ENCODE results near the gene CEP295NL.

The CEP295NL gene

DNA sequence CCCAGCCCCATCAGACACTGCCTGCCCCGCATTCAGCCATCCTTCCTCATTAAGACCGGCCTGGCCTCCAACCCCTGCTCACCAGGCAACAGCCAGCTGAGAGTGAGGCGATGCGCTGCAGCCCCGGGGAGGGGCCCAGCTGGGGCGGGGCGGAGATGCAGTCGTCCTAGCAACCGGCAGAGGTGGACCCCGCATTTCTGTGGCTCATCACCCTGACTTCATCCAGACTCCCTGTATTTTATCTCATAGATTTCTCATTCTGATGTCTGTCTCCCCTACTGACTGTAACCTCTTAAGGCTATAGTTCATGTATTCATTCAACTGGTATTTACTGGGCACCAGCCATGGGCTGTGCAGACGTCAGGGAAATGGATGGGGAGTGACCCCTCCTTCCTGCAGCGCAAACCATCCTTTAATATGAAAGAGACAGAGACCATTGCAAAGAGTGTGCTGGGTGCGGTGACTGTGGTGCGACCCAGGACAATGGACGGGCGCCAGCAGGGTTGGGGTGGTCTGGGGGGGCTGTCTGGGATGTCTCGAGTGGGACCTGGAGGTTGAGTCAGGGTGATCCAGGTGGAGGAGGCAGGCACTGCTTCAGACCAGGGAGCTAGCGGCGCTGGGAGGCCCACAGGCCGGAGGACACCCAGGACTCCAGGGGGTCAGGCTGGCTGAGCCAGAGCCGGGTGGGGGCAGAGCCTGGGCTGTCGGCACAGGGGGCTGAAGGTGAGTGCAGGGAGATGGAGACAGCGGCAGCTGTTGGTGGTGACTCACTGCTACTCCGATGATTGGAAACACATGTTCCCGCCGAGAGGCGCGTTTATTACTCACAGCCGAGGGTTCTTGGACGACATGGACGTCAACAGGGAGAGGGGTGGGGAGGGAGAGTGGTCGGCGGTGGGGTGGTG is 32.7 kb upstream of the CEP295NL start:
- CTCF ChIA-PET = no interaction called here
- H3K9me3 Mint-ChIP-seq = no peaks in the 10 kb centered on the region
- no peak for DNase-seq
- H3K4me3 Mint-ChIP-seq = no peak overlapping the region
- no peak overlapping the region for H3K27ac Mint-ChIP-seq
- H3K4me1 Mint-ChIP-seq = peaks cover 5% of the 10 kb centered on the region
- peaks cover 24% of the 10 kb centered on the region for H3K27me3 Mint-ChIP-seq
- H3K36me3 Mint-ChIP-seq = no peaks in the 10 kb centered on the region

GRCh38 chr17:78934681-78935418 is 31.8 kb upstream of the CEP295NL start:
- no peak for DNase-seq
- Mint-ChIP-seq H3K4me1 (peaks cover 5% of the 10 kb centered on the region), H3K4me3 (no peak overlapping the region), H3K9me3 (no peaks in the 10 kb centered on the region), H3K27me3 (peaks cover 27% of the 10 kb centered on the region), H3K27ac (no peak overlapping the region), H3K36me3 (no peaks in the 10 kb centered on the region)
- CTCF ChIA-PET = interaction anchor here (1.3 kb wide), 1 partner anchor 11 kb away, joined by 5 read pairs; no protein-coding TSS in a partner anchor

DNA sequence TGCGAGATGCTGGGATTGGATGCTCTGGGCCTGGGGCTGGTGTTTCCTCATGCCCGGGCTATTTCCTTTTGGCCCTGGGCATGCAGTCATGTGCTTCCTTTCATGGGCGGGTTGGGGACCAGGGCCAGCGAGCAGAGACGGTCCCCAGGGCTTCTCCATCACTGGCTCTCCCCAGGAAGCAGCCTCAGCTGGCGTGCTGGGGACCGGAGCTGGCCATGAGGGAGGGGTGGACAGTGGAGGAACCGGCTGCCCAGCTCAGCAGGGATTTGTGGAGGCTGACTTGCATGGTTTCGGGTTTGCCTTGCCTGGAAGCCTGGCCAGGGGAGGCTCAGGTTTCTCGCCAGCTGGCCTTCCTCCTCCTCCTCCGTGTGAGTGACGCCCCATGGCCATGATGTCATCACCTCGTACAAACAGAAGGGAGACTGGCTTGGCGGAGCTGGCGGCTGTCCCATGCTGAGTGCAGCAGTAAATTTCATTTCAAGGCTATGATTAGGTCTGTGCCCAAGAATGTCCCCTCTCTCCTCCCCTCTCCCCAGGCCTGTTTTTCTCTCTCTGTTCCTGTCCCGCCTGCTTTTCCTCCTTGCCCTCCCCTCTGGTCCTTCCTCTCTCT is 31.1 kb upstream of the CEP295NL start:
- H3K27me3 Mint-ChIP-seq = peaks cover 32% of the 10 kb centered on the region
- H3K27ac Mint-ChIP-seq = no peak overlapping the region
- DNase-seq = no peak
- H3K4me3 Mint-ChIP-seq = no peak overlapping the region
- no peaks in the 10 kb centered on the region for H3K36me3 Mint-ChIP-seq
- no peaks in the 10 kb centered on the region for H3K9me3 Mint-ChIP-seq
- CTCF ChIA-PET = interaction anchor here (0.7 to 1.3 kb wide), 2 partner anchors 10 to 68 kb away, joined by 3 to 5 read pairs; no protein-coding TSS in a partner anchor
- H3K4me1 Mint-ChIP-seq = peaks cover 5% of the 10 kb centered on the region

GRCh38 chr17:78933025-78933958 is 30.3 kb upstream of the CEP295NL start:
- Mint-ChIP-seq H3K9me3 (no peaks in the 10 kb centered on the region), H3K4me1 (peaks cover 5% of the 10 kb centered on the region), H3K27me3 (peaks cover 34% of the 10 kb centered on the region), H3K36me3 (no peaks in the 10 kb centered on the region), H3K27ac (peak overlapping the region; percentile 67), H3K4me3 (no peak overlapping the region)
- CTCF ChIA-PET = interaction anchor here (0.7 to 1.3 kb wide), 2 partner anchors 9 to 67 kb away, joined by 3 to 5 read pairs; no protein-coding TSS in a partner anchor
- peak; percentile 57 for DNase-seq

DNA sequence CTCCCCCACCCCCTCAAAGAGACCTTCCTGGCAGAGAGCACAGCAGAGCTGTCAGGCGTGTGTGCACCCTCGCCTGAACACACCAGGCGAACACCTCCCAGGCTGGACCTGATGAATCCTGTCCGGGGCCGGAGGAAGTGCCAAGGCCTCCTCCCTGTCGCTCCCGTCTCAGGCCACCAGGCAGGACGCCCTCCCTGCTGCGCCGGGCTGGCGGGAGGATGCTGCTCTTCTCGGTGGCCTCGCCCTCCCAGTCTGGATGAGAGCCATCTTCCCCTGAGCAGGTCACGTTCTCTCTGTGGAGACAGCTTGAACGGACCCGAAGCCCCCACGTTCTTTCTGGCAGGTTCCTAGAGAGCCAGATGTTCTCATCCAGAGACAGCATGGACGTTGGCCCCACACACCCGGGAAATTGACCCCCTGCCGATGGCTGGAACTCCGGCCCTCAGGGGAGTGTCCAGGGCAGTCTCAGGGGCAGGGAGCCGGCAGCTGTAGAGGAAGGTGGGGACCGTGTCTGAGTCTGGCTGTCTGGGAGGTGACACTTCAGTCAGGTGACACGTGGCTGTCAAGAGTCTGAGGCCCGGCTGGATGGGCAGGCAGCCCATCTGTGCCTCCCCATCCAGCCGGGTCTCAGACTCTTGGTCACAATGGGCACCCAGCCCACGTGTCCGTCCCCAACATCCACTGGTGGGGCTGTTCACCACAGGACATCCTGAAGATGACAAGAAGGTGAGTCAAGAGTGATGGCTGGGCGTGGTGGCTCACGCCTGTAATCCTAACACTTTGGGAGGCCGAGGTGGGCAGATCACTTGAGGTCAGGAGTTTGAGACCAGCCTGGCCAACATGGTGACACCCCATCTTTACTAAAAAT is 27.1 kb upstream of the CEP295NL start:
- Mint-ChIP-seq H3K4me3 (no peak overlapping the region), H3K27ac (no peak overlapping the region), H3K27me3 (peaks cover 60% of the 10 kb centered on the region), H3K9me3 (no peaks in the 10 kb centered on the region), H3K4me1 (peaks cover 5% of the 10 kb centered on the region), H3K36me3 (no peaks in the 10 kb centered on the region)
- DNase-seq = no peak
- CTCF ChIA-PET = no interaction called here

DNA sequence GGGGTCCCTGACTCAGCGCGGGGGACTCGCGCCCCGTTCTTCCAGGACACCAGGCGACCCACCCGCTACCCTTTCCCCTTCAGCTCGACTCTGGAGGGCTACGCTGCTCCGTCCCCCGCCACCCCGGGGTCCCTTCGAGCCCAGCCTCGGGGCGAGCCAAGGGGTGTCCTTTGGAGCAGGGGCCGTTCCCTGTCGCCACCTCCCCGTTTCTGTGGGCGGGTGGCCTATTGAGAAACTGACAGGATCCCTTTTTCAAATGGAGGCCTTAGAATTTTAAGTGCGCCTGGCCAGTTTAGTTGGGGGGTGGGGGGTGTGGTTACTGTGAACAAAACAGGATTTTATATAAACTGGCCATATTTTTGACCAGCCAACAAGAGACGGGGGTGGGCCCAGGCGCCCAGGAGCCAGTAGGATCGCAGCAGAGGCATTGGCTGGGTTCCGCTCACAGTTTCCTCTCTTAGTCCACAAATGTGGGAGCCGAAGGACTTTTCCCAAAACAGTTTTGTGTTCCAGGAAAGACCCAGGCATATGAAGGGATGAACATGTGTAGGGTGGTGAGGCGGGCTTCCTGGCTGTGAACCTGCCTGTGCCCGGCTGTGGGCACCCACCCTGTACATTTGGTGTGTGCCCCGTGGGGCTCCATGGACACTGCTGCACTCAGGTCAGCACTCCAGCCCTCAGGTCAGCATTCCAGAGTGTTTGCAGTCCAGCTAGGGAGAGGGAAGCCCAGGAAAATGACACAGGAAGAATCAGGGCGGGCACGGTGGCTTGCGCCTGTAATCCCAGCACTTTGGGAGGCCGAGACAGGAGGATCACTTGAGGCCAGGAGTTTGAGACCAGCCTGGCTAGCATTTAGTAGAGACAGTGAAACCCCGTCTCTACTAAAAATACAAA is 22.9 kb upstream of the CEP295NL start:
- no peak overlapping the region for H3K4me3 Mint-ChIP-seq
- CTCF ChIA-PET = no interaction called here
- H3K27ac Mint-ChIP-seq = no peak overlapping the region
- no peaks in the 10 kb centered on the region for H3K9me3 Mint-ChIP-seq
- DNase-seq = no peak
- H3K36me3 Mint-ChIP-seq = no peaks in the 10 kb centered on the region
- peaks cover 90% of the 10 kb centered on the region for H3K27me3 Mint-ChIP-seq
- H3K4me1 Mint-ChIP-seq = peaks cover 11% of the 10 kb centered on the region

DNA sequence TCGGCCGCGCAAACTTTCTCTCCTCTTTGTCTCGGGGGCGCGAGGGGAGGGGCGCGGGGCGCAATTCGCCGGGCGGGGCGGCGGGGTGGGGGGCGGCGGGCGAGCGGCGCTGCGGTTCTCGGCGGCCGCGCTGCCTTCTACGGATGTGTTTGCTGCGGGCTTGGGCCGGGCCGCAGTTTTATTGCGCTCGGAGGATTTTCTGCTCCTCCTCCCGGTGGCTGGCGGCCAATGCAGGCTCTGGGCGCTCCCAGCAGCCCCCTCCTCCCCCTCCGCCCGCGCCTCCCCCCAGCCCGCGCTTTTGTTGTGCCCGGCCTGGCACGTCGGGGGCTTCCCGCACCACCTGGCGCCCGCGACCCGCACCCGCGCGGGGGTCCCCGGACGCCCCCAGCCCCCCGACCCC is 22.2 kb upstream of the CEP295NL start, which contains the start of gene TIMP2:
Gene TIMP2, minus strand, starts transcription at position 154 of the 400 bp plus-strand sequence. CDS start 299 bp downstream, outside the sequence.
- Mint-ChIP-seq H3K4me3 (peak within 1 kb of the TSS; percentile 46), H3K4me1 (peaks cover 11% of the 10 kb centered on the region), H3K9me3 (no peaks in the 10 kb centered on the region), H3K27me3 (peaks cover 91% of the 10 kb centered on the region), H3K36me3 (no peaks in the 10 kb centered on the region), H3K27ac (no peak within 1 kb of the TSS)
- CTCF ChIA-PET = no interaction called here
- peak; percentile 80 for DNase-seq

- no peaks in the 10 kb centered on the region for H3K9me3 Mint-ChIP-seq
- DNase-seq = peak; percentile 37
- peaks cover 85% of the 10 kb centered on the region for H3K27me3 Mint-ChIP-seq
- H3K36me3 Mint-ChIP-seq = no peaks in the 10 kb centered on the region
- peak overlapping the region; percentile 46 for H3K4me3 Mint-ChIP-seq
- H3K4me1 Mint-ChIP-seq = peaks cover 11% of the 10 kb centered on the region
- CTCF ChIA-PET = interaction anchor here (1.0 to 1.3 kb wide), 2 partner anchors 9 to 58 kb away, joined by 3 to 5 read pairs; no protein-coding TSS in a partner anchor
- no peak overlapping the region for H3K27ac Mint-ChIP-seq
These were observed 21.6 kb upstream of the CEP295NL start for GRCh38 chr17:78924481-78925151.

DNA sequence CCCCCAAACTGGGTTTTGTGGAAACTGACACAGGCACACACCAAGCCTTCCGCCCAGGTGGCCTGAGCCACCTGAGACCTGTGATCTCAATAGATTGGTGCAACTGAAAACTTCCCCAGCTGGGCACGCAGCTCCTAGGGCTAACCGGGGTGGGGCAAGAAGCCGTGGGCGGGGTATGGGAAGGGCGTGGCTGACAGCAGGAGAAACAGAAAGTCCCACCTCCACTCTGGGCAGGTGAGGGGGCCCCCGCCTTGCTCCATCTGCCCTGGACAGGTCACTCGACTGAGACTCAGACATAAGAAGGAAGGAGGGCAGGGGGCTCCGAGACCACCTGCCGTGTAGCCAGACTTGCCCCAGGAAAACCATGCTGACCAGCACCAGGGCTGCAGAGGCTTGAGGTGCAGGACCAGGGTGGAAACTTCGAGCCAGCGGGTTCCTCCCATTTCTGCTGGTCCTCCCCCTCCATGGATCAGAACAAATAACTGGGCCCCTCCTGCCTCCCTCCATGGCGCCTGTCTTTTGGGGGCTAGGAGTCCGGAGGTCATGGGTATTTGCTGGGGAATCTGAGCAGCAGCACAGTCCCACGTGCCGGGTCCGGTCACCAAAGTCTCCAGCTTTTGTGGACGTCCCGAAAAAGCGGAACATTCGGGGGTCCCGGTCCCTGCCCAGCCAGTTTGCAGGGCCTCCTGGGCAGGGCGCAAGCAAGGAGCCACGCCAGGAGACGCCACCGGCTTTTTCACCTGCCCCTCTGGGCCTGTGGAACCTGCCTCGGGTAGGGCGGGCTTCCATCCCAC is 20.9 kb upstream of the CEP295NL start:
- H3K4me1 Mint-ChIP-seq = peaks cover 11% of the 10 kb centered on the region
- H3K27ac Mint-ChIP-seq = no peak overlapping the region
- DNase-seq = peak; percentile 77
- peaks cover 78% of the 10 kb centered on the region for H3K27me3 Mint-ChIP-seq
- H3K36me3 Mint-ChIP-seq = no peaks in the 10 kb centered on the region
- peak overlapping the region; percentile 52 for H3K4me3 Mint-ChIP-seq
- no peaks in the 10 kb centered on the region for H3K9me3 Mint-ChIP-seq
- CTCF ChIA-PET = interaction anchor here (1.0 to 1.3 kb wide), 2 partner anchors 10 to 58 kb away, joined by 3 to 5 read pairs; no protein-coding TSS in a partner anchor

GRCh38 chr17:78922816-78923498 is 20.0 kb upstream of the CEP295NL start:
- H3K9me3 Mint-ChIP-seq = no peaks in the 10 kb centered on the region
- CTCF ChIA-PET = interaction anchor here (1.3 kb wide), 1 partner anchor 11 kb away, joined by 5 read pairs; no protein-coding TSS in a partner anchor
- no peaks in the 10 kb centered on the region for H3K36me3 Mint-ChIP-seq
- H3K27ac Mint-ChIP-seq = no peak overlapping the region
- no peak for DNase-seq
- H3K4me1 Mint-ChIP-seq = peaks cover 11% of the 10 kb centered on the region
- H3K4me3 Mint-ChIP-seq = no peak overlapping the region
- peaks cover 69% of the 10 kb centered on the region for H3K27me3 Mint-ChIP-seq
